CD4-positive, alpha-beta T cell treated with Interleukin-12 subunit alpha and Interleukin-12 subunit beta, for 1 hour (primary cell): ENCODE data around the gene FRMD4B.
"Not testable (repeated sequence)": the region's sequence is repeated elsewhere in the genome, so short reads cannot be mapped to it uniquely, and the experiment has no call there.

Source experiments
- DNase-seq: peaks from one replicate; pipeline ENCODE4 v3.0.0-alpha.2; 2020

Gene FRMD4B

DNA sequence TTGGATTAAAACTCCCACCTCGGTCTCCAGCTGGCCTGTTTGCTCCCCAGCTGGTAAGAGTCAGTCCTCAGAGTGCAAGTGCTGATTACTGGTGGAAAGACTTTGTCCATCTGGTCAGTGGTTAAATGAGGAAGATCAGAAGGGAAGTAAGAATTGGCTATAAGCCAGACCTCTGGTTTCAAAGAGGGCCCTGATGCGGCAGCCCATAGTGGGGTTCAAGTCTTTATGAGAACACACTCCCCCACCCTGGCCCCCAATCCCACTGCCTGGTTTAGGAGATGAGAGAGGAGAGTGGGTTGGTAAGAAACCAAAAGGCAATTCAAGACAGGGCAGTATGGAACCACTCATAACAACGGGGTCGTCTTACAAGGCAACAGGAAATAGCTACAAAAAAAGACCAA is 65.0 kb downstream of the FRMD4B start:
- DNase-seq, result no peak

DNA sequence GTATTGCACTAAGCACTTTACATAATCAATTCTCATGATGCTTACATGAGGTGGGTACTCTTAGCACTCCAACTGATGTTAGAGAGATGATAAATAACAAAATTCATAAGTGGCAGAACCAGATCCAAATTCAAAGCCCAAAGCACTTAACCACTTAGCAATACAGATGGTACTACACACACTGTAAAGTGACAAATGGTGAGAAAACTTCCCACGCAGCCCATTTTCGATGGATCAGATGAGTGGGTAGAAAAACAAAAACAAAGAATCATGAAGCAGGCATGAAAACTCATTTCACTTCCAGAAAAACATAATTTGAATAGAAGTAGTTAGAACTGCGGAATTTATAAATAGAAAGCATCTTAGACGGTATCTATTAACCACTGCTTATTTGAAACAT is 66.2 kb downstream of the FRMD4B start:
- DNase-seq, result no peak

DNA sequence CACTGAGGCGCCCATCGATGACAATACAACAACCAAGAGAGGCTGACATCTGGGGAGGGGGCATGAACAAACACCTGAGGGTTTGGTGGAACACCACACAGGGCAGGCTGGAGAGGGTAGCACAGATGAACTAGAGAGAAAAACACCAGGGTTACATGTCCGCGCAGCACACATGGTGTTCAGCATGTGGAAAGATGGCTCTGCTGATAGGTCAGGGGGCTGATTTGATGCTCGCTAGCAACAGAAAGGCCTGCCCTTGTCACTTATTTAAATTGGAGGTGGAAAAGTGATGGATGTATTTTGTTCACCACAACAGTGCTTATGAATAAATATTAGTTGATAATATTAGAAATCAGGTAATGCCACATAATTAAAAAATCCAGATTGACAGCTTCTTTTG is 67.5 kb downstream of the FRMD4B start:
- DNase-seq, result no peak

DNA sequence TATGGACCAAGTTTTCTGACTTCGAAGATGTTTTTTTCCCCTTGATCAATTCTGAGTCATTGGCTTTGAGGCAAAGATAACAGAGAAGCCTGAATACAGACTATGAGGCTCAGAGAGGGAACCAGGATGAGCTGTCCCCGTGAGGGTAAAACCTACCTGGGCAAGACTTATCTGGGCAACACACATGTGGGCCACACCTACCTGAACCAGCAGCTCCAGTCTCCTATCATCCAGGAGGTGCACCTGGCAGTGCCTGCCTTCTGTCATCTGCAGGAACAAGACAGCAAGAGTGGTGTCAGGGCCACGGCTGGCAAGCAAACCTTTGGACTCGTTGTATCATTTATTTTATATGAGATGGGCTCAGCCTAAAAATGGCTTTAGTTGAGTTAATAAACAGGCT is 72.6 kb downstream of the FRMD4B start:
- no peak for DNase-seq

DNA sequence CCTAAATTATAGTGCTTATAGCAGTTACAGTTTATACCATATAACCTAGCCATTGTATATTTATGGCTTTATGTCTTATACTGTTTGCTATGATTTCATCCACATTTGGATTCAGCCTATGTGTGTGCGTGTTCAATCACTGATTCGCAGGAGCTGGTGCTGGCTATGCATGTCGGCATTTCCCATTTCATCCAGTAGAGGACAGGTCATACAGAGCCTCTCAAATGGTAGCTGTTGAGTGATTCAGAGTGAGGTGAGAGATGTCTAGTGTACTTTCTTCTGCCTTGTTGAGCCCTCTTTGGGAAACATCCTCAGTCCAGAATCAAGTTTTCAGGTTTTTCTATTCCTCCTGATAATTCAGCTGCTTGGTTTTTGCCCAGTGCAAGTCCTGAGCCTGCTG is 76.1 kb downstream of the FRMD4B start:
- DNase-seq, result no peak

DNA sequence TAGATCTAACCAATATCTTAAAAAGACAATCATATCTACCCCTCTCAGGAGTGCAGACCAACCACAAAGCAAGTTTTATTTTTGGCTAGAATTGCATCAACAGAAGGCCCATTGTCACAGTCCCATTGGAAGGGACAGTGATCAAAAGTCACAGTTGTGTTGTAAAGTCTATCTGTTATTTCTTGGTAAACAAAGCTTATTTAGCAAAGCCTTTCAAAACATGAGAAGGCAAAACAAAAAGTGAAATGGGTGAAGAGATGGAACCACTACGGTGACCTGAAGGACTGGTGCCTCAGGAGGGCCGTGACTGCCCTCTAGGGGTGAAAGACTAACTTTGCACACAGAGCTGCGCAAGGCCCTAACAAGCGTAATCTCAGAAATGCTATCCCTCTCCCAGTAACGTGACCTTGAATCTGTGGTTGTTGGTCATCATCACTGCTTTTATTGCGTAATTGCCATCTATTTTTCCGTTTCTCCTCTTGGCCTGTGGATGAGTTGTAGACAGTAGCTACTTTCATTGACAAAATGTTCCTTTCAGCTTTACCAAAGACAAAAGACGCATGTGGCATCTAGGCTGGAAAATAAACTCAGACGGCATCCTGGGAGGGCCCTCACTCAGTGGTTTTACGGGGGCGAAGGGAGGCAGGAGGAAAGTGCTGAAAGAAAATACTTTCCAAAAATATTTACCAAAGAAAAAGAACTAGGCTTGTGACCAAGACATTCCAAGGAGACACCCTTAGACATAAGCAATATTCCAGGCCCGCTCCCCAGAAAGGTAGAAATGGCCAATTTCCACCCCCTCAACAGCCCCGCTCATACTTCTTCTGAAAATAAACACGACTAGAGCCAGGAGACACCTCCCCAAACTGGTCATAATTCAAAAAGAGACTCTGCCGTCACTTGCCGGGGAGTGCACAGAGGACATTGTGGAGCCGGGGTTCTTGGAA is 79.4 kb downstream of the FRMD4B start:
- peak; percentile 79 for DNase-seq

DNA sequence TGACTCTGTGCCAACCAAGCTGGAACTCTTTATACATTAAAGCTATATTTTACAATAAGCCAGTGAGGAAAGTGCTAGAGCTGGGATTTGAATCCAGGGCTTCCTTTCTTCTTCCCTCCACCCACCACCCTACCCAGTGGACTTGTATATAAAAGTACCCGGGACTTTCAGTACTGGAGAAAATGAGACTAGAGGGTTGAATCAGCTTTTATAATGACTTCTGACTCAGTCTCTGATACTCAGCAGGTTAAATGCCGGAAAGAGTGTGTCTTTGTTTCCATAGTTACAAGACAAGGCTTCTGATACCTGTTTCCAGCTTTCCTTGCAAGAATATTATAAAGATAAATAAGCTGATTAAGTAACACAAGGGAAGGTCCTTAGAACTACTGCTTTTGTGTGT is 80.9 kb downstream of the FRMD4B start:
- DNase-seq, result no peak

DNA sequence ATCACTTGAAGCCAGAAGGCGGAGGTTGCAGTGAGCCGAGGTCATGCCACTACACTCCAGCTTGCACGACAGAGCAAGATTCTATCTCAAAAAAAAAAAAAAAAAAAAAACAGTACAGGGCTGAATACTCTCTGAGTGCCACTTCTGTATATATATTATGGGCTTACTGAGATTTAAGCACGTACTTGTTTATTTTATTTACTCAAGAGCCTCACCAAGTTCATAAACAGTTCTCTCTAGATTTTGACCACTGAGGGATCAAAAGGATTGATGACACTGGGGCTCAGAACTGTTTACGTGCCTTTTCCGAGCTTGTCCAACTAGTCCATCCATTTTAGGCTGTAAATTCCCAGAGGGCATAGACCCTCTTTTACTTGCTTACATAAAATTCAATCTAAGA is 81.5 kb downstream of the FRMD4B start:
- no peak for DNase-seq

DNA sequence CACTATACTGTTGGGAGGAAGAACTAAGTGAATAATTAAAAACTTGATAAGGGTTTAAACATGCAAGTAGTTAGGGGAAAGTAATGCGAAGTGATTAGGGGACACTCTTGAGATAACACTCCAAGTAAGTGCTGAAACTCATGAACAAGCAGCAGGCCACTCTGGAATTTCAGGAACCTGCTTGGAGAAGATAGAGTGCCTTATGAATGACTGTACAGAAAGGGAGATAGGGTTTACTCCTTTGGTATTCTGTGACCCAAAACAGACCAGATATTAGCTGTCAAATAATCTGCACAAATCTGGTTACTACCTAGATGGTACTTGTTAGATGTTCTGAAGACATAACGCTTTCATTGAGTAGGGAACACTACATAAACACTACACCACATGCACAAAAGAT is 85.6 kb downstream of the FRMD4B start:
- DNase-seq, result no peak

DNA sequence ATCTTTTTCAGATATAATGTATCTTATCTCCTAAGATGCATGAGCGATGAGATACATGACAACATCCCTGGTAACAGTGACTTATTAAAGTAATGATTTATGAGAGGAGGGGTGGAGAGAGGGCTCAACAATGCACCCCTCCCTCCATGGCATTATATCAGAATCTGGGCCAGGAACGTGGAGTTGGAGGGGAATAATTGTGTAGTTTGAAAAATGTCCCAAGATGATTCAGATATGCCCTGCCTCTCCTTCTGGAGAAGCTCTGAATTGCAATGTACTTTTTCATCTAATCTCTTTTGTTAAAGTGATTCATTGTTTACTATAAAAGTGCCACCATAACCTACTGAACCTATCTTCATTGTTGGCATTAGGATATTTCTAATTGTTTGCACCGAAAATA is 86.5 kb downstream of the FRMD4B start:
- no peak for DNase-seq

DNA sequence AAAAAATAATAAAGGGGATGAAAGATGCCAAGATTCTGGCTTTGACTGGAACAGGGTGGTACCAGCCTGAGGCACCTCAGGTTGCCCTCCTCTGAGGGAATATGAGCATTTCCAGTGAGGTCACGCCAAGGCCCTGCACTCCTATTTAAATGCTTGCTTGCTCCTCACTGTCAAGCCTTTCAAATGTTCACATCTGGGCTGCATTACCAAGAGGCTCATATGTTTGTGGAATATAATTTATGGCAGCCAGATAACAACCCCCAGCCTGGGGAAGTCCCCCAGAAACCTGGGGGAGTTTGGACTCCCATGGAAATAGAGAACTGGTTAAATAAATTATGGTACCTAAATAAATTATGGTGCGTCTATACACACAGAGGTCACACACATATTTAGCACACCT is 88.4 kb downstream of the FRMD4B start:
- no peak for DNase-seq

DNA sequence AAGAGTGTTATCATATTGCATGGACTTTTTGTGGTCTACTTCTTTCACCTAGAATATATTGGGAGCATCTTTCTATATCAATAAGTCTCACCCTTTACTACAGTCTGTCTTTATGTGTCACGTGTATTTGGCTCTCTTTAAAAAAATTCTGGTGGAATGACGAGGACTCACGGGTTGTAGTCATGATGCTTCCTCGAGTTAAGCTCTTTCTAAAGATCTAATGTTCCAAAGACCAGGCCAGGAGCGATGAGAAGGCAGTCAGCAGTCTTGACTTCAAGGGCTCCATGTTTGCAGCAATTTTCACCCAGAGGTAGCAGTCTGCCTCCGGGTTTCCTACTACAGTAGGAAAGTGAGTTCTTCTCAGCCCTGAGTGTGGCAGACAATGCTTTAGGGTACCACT is 88.9 kb downstream of the FRMD4B start:
- no peak for DNase-seq

DNA sequence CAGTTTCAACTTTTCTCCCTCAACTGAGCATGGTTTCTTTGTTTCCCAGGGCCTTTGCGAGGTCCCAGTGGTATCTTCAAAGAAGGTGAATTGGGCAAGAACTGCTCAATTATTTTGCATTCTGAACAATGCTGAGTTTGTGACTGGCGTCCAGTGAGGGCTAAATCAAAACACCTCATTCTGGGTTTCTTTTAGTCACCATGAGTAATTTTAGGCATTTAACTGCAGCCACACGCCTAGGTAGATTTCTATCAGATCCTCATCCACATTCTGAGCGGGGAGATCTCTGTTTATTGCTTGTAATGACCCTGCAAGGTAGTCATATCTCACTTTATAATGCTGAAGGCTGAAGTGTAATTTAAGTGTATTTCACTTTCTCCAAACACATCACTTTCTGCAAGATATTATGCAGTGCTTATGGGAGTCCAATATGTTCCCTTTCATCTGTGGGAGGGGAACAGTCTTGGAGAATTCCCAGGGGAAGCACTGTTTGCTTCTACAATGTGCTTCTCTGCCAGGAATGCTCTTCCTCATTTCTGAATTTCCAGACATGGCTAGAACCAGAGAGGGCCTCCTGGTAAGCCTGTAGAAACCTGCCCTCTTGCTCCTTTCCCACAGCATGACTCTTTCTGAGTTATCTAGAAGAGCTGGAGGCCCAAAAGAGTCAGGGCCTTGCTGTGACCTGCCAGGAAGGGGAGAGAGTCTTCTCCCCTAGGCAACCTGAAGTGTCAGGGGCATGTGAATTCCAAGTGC is 91.7 kb downstream of the FRMD4B start:
- no peak for DNase-seq

DNA sequence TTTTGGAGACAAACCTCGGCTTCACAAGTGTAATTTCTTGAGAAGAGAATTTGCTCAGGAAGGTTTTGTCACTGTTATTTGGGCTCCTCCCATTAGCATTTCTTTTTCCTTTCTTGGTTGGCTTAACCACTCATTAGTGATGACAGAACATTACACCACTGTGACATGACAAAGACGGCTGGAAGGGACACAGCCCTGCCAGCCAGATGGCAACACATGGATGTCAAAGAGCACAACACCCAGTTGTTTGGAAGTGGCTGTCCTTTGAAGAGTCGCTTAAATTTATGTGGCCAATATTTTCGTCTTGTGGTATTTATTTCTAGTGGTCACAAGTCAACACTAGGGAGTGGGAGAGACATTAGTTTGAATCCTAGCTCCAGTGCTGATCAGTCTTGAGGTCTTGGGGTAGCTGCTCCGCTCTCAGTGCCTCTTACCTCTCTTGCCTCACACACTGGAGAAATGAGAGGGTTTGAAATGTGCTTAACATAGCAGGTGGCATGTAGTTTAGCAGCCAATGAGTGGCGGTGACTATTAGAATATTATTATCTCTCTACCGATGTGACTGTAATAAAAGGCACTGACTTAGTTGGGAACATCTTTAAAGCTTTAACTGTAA is 92.8 kb downstream of the FRMD4B start:
- DNase-seq, result no peak

DNA sequence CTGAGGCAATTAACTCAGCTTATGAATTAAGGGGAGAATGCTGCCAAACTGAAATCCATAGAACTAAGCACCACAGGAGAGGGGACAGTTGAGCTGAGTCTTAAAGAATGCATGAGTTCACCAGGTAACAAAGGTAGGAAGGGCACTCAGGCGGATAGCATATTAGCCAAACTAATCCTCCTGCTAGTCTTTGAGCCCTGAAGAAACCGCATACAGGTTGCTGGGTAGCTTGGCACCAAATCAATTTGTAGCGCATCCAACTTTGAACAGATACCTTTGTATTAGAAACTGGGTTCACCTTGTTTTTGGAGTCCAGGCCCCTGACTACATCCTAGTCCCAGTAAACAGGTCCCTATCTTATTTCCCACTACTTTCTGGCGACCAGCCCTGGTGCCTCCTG is 93.7 kb downstream of the FRMD4B start:
- DNase-seq, result no peak

DNA sequence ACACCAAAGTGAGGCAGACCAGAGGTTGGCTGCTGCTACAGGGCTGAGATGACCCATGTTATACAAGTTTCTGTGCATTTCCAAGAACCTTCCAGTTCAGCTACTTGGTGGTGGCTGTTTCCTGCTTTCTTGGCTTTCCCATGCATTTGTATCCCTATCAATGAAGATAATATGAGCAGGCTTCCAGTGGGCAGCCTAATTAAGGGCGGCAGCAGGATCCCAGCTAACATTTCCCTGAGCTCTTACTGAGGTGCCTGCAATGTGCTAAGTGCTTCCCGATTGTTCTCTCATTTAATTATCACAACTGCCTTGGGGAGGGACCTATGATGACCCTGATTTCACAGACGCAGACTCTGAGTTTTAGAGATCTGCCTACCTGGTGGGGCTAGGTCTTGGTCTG is 95.5 kb downstream of the FRMD4B start:
- no peak for DNase-seq

DNA sequence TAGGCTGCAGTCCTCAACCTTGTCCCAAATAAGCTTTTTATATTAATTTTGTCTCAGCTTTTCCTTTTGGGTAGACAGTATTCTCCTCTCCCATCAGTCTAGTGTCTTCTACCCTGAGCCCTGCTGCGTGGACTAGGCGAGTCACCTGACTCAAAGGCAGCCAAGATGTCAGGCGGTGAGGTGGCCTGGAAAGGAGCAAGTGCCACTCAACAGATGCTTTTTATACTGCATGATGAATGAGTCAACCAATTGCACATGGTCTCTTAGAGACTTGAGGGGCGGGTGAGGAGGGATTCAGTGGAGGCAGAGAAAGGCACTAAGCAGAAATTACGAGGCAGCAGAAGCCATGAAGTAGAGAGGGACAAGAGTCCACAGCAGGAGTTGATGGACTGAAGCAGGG is 95.9 kb downstream of the FRMD4B start:
- DNase-seq, result no peak

DNA sequence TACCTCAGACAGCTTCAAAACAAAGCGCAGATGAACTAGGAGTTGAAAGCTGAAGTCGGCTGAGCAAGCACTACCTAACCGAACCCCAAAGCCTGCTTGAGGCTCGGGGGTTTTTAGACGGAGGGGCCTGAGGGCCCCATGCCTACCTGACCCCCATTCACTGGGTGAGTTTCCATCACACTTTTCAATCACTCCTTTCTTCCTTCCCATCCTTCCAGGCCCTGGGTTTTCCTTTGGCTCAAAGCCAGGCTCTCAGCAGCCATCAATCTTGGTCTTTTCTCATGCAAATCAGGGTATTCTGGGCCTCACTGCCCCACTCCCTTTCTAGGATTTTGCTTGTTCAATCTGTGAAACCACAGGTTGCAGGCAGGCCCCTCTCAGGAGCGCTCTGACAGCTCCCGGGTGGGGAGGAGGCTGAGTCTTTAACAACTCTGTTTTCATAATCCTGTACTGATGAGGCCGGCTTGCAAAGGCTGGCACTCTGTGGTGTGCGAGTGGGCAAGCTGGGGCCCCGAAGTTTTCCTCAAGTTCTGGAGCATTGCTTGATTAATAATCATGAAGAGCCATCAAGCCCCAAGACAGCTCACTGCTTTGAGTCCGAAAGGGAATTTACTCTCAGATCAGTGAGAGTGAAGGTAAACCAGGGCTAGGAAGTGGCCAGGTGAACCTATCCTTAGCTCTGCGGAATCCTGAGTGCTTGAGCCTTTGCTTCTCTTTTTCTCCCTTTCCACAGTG is 97.6 kb downstream of the FRMD4B start:
- no peak for DNase-seq

DNA sequence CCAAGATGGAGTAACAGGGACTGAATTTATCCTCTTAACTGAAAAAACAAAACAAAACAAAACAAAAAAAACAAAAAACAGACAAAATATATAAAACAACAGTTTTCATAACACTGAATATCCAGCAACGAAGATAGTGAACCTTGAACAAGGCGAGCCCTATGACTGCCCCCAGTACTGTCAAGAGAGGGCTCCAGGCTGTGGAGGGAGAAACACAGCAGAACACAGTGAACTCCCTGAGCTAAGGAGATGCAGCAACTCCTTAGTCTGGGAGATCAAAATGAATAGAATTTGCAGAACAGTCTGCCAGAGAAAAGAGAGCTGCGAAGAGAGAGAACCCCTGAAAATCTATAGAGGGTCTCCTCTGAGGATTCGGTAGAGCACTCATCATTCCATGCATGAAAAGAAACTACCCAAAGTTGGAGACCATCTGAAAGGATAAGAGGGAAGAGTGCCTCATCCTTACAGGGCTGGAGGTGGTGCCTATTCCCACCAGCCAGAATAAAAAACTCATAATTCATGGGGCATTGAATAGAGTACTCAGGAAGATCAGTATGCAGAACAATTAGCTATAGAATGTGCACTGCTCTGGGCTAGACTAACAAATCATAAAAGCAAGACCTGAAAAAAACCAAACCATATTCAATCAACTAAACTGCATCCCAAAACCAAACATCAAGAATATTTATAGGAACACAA is 101.8 kb downstream of the FRMD4B start:
- DNase-seq, result no peak

DNA sequence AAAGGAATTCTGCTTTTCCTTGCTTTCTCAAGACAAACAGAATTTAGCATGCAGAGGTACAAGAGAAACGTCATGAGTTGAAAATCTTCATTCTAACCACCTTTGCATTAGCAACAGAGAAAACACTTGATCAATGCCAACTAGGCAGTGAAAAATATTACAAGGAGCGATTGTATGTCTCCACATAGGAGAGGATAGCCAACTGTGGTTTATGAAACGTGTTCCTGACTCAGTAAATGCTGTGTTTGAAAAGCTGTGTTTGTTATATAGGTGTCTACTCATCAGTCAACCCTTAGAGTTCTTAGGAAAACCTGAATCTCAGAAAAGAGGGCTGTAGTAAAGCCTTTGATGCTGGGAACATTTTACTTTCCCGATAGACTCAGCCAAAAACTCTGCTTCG is 102.4 kb downstream of the FRMD4B start:
- no peak for DNase-seq

DNA sequence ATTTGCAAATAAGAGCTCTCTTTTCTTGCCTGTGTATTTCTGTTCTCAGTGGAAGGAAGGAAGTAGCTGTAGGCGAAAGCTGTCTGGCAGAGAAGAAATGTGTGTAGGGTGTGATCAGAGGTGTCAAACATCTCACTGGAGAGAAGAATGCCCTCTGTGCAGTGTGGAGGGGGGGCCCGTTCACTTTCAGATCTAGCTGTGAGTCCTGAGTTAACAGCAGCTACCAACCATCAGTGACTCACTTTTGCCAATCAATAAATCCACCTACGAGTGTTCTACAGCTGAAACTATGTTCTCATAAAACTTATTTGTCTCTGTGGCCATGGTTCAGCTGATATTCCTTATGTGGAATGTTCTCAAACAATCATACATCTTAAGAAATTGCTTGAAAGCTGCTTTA is 103.7 kb downstream of the FRMD4B start:
- DNase-seq, result peak; percentile 55

DNA sequence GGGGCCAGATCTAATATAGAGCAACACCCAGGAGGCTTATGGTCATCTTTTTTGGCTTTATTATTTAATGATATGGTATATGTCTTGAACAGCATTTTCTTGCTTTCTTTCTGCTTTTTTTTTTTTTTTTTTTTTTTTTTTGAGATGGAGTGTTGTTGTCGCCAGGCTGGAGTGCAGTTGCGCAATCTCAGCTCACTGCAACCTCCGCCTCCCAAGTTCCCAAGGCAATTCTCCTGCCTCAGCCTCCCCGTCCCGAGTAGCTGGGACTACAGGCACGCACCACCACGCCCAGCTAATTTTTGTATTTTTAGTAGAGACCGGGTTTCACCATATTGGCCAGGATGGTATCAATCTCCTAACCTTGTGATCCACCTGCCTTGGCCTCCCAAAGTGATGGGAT is 108.5 kb downstream of the FRMD4B start:
- not testable (repeated sequence) for DNase-seq

DNA sequence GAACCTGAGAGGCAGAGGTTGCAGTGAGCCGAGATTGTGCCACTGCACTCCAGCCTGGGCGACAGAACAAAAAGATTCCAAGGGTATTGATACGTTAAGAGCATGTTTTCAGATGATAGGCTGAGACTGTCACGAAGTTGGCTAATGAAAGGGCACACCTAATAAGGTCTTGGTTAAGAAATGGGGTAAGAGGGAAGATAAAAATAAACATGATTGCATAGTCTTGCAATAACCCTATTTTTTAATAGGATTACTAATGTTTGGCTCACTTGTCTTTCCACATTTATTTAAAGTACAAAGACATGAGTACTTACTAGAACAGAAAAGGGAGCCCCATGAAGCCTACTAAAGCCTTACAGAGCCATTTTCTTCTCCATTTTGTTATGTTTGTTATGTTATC is 109.0 kb downstream of the FRMD4B start:
- no peak for DNase-seq
